C4-2B (cell line): ENCODE data around the gene BRIP1.

Experiments
- ZFX ChIP-seq: fragments of 450-650 bp; IDR thresholded peaks from 2 replicates; pipeline ENCODE4 v1.6.1; 2017
- TF ChIP-seq, protein P1 (sequence below): fragments of 450-650 bp; conservative IDR thresholded peaks from 2 replicates; pipeline ENCODE4 v1.5.1; 2017; ENCODE audit warnings: mild to moderate bottlenecking

DNA sequence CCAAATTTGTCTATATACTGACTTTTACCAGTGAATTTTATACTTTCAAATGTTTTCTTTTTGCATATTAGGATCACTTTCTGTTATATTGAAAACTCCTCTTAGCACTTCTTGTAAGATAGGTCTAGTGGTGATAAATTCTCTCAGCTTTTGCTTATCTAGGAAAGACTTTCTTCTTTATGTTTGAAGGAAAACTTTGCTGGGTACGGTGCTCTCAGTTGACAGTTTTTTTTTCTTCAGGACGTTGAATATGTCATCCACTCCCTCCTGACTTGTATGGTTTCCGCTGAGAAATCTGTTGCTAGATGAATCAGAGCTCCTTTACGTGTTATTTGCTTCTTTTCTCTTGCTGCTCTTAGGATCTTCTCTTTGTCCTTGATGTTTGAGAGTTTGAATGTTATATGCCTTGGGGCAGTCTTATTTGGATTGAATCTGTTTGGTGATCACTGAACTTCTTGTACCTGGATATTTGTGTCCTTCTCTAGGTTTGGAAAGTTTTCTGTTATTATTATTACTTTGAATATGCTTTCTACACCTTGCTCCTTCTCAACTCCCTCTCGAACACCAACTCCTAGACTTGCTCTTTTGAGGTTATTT, 228.3 kb downstream of the BRIP1 start:
- TF ChIP-seq, protein P1, sequence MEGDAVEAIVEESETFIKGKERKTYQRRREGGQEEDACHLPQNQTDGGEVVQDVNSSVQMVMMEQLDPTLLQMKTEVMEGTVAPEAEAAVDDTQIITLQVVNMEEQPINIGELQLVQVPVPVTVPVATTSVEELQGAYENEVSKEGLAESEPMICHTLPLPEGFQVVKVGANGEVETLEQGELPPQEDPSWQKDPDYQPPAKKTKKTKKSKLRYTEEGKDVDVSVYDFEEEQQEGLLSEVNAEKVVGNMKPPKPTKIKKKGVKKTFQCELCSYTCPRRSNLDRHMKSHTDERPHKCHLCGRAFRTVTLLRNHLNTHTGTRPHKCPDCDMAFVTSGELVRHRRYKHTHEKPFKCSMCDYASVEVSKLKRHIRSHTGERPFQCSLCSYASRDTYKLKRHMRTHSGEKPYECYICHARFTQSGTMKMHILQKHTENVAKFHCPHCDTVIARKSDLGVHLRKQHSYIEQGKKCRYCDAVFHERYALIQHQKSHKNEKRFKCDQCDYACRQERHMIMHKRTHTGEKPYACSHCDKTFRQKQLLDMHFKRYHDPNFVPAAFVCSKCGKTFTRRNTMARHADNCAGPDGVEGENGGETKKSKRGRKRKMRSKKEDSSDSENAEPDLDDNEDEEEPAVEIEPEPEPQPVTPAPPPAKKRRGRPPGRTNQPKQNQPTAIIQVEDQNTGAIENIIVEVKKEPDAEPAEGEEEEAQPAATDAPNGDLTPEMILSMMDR = no peak
- TF ChIP-seq ZFX = no peak
